GM18867 (cell line): Measurements from ENCODE around the gene SFXN5.
A peak's percentile ranks its signal among the peaks of the same experiment; 100 is the strongest.
"Not testable (repeated sequence)": the region's sequence is repeated elsewhere in the genome, so short reads cannot be mapped to it uniquely, and the experiment has no call there.

ENCODE experiments used
- ATAC-seq: cut with Tn5 transposase; IDR thresholded peaks from one replicate; pipeline ENCODE4 v1.9.1; 2021; ENCODE audit warnings: mild to moderate bottlenecking, moderate library complexity; ENCODE audit not compliant: unreplicated experiment

The SFXN5 gene

DNA sequence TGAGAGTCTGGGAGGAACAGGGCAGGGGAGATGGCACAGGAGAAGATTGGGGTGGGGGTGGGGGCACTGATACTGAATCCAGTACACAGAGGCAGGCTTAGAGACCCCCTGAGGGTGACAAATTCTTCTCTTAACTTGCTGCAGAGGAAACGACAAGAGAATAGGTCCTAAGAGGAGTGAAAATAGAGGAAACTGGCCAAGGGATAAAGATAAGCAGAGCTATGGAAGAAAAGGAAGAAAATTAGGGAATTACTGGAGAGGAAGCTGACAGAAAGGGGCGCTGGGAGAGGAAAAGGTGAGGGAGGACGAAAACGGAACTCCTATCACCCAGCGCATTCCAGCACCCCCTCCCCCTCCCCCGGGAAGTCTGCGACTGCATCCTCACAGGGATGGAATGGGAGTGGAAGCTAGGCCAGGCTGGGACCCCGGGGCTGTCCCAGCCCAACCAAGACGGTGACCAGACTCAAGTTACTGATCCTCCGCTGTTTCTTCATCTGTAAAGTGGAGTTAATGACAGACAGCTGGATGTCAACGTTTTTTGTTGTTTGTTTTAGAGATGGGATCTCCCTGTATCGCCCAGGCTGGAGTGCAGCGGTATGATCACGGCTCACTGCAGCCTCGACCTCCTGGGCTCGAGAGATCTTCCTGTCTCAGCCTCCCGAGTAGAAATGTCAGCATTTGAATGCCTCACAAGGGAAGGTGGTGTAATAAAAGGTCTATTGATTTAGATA is 156.8 kb downstream of the SFXN5 start:
- ATAC-seq, result no peak

DNA sequence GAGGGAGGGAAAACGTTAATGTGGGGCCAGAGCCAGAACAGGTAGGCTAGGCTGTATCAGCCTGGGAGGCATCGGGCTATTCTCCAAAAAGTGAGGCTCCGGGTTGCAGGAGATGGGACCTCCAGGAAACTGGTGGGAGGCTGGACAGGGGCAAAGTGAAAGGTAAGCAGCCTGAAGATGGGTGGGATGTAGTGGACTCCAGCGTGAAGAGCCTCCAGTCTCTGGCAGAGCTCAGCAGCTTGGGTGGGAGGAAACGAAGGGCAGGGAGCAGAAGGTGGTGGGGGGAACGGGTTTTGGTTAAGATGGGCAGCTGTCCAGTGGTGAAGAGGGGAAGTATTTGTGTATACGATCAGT is 157.3 kb downstream of the SFXN5 start:
- ATAC-seq, result no peak

DNA sequence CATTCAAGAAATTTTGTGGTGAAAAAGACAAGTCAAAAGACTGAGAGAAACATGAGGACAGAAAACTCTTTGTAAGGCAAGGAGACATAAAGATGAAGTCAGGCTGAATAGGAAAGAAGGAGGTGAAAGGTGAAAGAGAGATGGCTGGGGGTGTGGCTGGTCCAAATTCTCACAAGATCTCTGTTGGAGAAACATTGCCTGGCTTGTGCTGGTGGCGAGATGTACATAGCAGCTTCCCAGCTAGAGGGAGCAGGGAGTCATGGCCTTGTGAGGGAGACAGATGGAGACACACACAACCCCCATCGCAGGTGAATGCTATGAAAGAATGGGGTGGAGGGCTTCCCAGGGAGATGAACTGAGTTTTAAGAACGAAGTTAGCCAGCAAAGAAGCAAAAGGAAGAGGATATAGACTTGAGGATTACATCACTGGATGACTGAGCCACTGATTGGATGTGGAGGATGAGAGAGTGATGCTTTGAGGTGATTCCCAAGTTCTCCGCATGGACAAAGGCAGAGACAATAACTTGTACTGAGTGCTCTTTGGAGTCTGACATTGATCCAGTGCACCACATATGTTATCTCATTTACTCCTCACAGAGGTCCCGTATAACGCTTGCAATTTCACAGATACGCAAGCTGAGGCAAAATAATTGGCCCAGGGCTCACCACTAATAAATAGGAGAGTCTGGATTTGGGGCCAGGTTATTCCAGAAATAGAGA is 157.9 kb downstream of the SFXN5 start:
- ATAC-seq, result no peak

DNA sequence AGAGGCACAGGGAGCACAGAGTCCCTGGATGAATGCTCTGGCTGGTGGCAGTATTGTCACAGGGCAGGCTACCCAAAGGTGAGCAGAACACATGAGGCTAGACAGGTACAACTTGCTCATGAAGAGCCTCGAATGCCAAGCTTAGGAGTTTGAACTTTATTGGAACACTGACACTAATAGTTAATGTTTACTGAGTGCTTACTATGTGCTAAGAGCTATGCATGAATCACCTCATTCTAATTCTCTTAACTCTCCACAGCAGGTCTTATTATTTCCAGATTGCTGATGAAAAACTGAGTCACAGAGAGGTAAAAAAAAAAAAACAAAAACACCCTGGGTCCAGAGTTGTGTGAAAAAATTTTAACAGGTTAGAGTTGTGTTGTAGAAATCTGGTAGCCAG is 160.3 kb downstream of the SFXN5 start:
- ATAC-seq, result no peak

DNA sequence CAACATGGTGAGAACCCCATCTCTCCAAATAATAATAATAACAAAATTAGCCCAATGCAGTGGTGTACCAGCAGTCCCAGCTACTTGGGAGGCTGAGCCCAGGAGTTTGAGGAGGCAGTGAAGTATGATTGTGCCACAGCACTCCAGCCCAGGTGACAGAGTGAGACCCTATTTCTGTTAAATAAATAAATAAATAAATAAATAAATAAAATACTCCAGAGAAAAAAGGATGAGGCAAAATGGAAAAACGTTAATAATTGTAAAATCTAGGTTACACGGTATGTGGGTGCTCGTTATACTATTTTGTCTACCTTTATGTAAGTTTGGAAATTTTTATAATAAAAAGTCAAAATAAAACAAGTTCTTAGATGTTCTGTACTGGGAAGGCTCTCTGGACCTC is 162.8 kb downstream of the SFXN5 start:
- no peak for ATAC-seq

DNA sequence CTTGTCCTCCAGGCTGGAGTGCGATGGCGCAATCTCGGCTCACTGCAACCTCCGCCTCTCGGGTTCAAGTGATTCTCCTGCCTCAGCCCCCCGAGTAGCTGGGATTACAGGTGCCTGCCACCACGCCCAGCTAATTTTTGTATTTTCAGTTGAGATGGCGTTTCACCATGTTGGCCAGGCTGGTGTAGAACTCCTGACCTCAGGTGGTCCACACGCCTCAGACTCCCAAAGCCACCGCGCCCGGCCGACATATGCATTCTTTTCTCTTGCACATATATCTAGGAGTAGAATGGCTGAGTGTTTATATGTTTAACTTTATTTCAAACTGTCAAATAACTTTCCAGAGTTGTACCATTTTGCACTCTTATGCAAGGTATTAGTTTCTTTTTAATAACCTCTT is 164.1 kb downstream of the SFXN5 start:
- ATAC-seq, result not testable (repeated sequence)

DNA sequence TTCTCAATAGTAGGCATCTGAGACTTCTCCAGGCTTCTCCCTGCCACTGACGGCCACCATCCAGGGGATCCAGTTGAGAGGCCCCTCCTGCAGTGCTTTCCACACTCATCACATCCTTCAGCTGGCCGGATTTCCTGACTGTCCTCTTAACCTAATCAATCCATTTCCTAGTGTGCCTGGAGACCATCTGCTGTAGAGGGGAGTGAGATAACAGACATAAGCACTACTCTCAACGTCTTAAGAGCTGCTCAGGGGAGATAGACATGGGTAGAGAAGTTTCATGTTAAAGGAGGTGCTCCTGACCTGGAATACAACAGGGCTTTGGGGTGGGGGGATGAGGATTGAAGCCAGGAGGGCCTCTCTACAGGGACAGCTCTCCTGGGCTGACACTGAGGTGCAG is 170.1 kb downstream of the SFXN5 start:
- ATAC-seq, result no peak

DNA sequence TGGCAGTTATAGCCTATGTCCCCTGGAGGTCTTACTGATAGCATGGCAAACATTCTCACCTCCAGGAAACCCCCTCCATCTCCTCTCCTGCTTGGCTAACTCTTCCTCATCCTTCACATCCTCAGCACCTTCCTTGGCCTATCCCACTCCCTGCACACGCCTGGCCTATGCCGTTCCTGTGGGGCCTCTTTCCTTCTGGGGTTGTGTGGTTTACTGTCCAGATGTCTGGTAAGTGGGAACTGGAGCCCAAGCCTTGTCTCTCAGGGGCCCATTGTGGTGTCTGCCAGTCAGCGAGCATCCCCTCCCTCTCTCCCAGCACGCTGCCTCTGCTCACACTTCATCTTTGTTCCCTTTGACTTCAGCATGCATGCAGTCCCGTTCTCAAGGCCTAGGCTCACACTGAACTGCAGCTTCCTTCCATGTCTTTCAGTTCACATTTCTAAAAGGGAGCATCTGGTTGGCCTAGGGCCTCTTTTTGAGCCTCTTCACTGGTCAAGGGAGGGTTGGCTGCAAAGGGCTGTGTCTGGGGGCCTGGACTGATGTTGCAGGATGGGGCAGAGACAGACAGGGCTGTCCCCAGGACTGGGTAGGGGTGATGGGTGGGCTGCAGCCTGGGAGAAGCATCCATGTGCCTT is 171.2 kb downstream of the SFXN5 start:
- no peak for ATAC-seq

DNA sequence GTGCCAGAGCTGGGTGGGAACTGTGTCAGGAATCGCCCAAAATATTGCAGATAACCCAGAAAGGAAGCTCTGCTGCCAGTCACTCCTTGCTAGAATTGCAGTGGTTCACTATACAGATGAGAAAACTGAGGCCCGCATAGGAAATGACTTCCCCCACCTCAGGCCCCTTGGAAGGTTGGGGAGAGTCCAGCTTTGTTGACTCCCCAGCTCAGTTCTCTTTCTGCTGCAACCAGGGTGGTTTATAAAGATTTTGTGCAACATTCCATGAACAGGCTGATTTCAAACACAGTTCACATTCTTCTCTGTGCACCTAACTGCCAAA is 173.0 kb downstream of the SFXN5 start:
- ATAC-seq, result no peak

DNA sequence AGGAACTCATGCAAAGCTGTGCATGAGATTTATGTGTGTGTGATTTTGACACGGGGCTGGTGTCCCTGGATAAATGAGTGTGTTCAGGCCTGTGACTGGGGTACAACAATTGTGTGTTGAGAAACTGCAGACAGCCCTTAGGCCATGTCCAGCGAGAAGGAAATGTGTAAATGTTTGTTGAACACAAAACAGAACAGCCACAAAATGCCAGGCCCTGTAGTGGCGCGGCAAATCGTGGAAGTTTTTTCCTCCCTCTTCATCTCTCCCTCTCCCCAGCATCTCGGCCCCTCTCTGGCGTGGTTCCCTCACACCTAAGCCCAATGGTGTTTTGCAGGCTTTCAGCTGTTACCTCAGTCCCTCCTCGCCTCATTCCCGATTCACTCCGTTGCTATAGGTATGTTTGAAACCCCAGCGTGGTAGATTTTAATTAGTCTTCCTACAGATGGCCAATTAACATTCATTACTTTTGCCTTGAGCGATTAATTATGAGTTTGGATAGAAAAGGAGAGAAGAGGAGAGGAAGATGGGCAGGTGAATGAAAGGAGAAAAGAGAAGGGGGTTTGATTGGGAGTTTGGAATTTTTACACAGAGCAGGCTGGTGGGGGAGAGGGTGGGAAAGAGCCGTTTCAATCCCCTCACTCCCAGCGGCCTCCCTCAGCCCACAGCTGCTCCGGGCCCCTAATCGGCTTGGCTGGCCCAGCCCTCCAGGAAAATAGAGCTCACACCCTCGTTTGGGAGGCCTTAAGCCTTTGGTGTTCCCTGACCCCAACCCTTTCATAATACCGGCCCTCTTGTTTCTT is 173.5 kb downstream of the SFXN5 start:
- ATAC-seq, result no peak

DNA sequence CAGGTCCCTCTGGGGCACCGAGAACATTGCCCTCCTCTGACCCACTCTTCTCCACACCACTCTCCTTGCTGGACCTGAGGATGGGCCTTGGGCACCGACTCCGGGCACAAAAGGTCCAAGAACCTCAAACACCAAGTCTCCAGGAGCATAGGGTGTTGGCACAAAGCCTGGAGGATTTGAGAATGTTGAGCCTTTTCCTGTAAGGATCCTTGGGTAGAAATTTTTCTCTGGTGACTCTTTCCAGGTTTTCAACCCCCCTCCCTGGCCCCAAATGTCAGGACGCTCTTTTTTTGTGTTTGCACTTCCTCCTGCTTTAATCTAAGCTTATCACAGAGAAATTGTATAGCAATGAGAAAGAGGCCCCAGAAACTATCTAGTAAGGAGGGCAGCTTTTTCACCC is 175.1 kb downstream of the SFXN5 start:
- no peak for ATAC-seq

DNA sequence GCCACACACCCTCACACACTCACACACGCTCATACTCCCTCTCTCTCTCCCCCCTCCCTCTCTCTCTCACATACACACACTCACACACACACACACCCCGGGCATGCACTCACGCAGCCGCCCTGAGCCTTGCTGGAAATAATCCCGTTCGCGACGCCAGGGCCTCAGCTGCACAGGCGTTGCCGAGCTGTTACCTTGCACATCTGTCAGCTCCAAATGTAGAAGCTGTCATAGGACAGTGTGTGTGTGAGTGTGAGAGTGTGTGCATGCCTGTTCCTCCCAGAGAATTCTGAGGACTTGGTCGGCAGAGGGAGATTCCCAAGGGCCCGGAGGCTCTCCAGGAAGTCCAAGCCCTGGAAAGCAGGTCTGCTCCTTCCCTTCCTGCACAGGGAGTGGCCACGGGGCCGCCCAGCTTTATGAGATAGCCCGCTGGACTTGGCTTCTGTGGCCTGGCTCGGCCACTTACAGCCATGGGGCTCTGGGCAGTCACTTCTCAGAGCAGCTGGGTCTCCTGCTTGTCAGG is 175.7 kb downstream of the SFXN5 start:
- no peak for ATAC-seq

DNA sequence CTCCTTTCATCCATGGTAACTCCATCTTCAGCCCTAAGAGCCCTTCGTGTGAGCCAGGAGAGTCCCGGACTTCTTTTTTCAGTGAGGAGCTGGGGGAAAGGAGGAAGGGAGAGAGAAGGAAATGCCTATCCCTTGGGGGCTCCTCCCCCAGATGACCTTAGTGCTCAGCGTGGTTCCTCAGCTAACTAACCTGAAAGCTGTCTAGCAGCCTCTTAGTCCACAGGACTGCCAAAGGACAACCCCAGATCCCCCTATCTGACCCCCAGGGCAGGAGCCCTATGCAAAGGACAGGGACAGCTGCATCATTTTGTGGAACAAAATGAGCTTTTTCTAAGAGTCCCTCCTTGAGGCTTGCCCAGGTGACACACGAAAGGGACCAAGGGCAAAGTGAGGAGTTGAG is 176.4 kb downstream of the SFXN5 start:
- ATAC-seq, result no peak

DNA sequence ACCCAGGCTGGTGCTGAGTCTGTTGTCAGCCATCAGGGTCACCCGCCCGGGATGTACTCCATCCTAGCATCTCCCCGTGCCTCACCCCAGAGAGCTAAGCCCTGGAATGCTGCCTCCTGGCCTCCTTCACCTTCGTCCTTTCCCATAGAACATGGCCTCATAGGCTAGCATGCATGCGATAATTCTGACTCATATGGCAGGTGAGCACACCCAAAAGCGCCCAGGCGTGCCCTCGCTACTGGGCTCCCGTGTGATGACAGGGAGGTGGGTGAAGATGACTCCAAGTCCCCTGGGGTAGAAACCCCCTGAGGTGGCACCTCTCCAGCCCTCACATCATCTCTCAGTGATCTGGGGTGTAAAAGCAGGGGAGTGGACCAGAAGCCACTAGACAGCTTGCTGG is 177.0 kb downstream of the SFXN5 start:
- no peak for ATAC-seq

DNA sequence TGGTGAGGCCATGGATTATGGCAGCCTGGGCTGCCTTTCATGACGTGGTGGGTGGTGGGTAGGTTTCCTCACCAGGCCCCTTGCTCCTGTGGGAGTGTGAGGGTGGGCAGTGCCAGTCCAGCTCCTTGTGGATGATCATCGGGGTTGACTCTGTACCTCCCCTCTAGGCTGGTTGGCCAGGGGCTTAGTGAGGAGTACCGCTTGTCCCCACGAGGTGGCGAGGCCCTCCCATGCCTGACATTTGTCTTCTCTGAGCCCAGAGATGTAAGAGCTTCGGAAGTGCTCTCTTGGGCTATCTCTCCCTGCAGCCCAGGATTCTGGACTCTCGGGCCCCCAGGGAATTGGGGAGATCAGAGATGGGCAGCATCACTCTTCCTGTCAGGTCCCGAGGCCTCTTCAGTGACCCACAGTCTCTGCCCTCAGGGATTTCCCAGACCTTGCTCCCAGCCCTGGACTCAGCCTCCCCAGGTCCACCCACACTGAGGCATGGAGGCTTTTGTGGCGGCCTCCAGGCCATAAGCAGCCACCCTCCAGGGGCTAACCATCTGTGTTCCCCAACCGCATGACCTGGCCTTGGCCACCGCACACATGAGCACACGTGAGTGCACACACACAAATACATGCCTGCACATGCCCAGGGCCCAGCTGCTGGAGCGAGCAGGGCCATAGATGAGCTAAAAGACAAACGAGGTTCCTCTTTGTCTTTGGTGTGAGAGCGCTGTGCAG is 177.8 kb downstream of the SFXN5 start:
- peak; percentile 72 for ATAC-seq

DNA sequence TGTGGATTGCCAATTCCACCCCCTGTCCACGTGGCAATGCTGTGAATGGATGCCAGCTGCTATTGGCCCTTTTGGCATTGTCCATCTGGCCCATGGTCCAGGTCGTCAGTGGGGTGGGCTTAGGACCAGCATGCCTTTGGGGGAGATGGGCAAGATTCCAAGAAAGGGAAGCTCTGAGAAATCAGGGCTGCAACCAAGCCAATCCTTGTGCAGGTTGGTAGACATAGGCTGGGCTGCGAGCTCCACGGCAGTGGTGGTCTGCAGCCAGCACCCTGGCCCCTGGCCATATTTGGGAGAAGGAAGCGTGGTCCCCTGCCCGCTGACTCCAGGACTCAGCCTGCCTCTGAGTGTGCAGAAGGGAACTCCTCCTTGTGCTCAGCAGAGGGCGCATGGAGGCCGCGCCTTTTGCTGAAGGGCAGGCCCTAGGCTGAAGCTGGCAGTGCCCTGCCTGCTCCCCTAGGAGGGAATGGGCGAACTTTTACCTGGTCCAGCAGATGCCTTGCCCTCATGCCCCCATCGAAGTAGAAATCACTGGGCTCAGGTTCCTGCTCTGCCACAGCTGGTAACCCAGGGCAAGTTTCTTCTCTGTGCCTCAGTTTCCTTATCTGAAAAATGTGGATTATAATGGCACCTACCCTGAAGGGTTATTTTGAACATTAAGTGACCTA is 178.9 kb downstream of the SFXN5 start:
- ATAC-seq, result peak; percentile 67
